AG20443 (cell line): ENCODE measurements around the gene GUCA1A.
"Not testable (repeated sequence)": the region's sequence is repeated elsewhere in the genome, so short reads cannot be mapped to it uniquely, and the experiment has no call there.

Experiments used
- DNase-seq: peaks from one replicate; pipeline ENCODE4 v3.0.0; 2012; ENCODE audit warnings: low spot score, mixed read lengths

GUCA1A gene

DNA sequence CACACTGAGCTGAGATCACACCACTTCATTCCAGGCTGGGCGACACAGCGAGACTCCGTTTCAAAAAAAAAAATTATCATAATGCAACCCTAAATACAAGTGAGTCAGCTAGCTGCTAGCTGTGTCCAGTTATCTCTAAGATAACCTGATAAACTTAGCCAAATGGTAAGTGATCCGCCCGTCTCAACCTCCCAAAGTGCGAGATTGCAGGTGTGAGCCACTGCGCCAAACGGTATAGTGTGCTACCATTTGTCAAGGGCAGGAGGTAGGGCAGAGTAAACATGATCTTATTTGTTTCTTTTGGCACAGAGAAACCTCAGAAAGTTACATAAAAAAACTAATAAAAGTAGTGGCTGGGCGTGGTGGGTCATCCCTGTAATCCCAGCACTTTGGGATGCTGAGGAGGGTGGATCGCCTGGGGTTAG lies 26.0 kb upstream of the GUCA1A start:
- DNase-seq = no peak

DNA sequence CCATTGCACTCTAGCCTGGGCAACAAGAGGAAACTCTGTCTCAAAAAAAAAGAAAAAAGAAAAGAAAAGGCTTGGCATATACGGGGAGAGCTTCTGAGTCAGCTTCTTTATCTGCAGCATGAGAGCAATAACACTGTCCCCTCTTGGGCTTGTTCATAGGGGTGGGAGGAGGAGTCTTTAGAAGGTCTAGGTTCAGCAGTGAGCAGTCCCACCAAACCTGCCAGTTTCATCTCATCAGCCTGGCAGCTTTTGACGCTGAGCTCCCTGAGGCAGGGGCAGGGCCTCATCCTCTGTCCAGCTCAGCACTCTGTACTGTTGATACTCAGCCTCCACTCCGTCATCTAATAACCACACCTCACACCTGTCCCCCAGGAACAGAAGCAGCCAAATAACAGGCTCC lies 25.1 kb upstream of the GUCA1A start:
- DNase-seq = no peak

DNA sequence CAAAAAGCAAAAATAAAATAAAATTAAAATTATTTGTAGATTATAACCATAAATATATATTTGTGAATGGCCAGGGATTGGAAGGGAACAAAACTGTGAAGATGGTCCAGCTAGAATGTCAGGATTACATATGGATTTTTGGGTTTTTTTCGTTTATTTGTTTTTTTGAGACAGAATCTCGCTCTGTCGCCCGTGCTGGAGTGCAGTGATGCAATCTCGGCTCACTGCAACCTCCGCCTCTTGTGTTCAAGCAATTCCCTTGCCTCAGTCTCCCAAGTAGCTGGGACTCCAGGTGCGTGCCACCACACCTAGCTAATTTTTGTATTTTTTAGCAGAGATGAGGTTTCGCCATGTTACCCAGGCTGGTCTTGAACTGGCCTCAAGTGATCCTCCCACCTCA lies 22.9 kb upstream of the GUCA1A start:
- no peak for DNase-seq

DNA sequence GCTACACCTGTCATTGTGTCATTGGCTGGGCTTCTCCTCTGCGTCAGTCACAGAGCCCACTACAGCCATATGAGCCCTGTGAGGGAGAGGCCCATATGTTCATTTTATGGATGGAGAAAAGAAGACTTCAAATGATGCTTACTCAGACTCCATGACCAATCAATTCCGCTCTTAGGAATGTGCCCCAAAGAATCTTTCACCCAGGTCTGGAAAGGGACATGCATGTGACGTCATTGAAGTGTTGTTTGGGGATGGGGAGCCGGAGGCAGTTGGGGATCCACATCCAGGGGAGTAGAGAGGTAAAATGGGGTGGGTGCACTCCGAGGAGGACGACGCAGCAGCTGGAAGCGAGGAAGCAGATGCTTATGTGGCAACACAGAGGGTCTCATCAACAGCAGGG lies 21.1 kb upstream of the GUCA1A start:
- no peak for DNase-seq

DNA sequence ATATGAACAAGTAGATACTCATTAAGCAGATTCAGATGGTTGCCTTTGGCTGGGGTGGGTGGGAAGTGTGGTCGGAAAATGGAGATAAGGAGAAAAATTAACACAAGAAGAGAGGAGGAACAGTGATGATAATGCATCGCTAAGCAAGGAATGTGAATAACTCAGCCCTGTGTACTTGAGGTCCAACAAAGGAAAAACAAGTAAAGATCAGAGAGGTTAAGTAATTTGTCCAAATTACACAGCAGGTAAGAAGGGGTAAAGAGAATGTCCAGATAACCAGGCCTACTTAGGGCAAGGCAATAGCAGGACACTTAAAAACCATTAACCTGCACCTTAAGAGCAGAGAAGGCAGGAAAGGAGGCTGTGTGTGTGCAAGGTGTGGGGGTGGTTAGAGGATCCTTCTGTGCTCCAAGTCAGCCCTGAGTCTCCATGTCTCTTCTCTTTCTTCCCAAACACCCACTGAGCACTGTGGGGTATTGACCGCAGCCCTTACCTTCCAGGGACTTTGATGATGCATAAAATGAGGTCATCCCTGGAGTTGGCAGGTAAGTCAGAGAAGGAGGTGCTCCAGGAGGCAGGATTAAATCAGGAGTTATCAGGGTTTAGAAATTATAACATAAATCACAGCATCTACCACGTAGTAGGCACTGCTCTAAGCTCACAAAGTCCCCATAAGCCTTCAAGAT lies 20.5 kb upstream of the GUCA1A start:
- not testable (repeated sequence) for DNase-seq

DNA sequence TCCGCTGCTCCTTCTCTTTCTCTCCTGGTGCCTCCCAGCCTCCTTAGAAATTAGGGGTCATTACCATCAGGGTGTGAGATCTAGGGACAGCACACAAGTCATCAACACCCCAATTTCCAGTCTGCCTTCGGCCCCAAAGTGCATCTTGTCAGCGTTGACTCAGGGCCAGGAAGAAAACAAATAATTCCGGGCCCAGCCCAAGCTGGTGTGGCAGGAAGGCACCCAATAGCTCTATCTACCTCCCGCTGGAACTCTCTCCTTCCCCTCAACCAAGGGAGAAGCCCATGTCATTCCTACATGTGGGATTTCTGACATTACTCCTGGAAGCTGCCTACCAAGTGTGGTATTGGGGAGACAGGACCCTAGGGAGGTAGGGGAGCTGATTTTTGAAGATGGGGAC lies 19.2 kb upstream of the GUCA1A start:
- no peak for DNase-seq

DNA sequence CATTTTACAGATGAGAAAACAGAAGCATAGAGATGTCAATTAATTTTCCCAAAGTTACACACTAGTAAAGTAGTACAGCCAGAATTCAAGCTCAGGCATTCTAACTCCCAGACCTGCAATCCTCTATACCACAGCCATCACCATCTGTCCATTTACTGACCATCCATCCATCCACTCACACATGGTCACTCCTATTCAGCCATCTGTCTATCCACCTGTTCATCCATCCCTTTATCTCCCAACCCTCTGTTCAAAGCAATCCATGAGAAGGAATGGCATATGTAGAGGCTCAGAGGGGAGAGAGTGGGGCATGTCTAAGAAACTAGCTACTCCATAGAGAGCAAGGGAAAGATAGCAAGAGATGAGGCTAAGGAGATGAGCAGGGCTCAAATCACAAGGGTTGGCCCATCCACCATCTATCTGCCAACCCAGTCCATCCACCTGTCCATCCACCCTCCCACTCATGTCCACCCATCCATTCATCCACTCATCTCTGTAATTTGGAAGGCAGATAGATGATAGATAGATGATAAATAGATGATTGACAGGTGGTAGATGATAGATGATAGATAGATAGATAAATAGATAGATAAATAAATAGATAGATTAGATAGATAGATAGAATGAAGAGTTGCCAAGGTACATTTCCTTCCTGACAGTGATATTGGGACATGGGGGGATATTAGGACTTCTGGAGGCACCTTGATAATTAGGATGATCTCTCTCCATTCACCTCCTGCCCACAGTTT lies 18.5 kb upstream of the GUCA1A start:
- no peak for DNase-seq

DNA sequence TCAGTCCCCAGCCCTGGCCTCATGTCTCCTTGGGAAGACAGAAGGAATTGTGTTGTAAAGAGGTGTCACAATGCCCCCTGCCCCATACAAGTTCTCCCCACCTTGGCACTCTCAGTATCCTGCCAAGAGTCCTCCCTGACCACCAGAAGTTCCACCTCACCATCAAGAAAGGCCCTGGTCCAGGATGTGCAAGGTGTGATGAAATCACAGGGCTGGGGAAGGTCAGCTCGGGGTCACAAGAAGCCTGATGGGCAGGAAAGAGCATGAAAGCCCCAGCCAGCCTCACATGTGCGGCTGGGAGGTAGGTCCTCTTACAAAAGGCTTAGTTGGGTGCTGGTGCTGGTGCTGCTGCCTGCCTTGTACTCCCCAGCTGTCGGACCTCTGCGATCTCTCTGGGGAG lies 17.9 kb upstream of the GUCA1A start:
- no peak for DNase-seq

DNA sequence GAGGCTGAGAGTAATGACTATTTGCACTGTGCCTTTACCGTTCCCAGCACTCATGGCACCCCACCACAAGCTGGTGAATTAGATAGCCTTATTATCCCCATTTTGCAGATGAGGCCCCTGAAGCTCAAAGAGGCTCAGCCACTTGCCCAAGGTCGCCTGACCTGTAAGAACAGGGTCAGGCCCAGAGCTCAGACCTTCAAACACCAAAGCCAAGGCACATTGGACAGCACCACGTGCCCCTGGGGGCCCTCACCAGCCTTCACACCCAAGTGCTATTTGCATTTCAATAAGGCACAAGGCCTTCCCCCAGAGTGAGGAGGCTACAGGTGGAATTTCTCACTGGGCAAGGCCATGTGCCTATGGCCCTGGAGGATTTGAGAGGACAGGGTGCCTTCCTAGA lies 16.5 kb upstream of the GUCA1A start:
- no peak for DNase-seq

DNA sequence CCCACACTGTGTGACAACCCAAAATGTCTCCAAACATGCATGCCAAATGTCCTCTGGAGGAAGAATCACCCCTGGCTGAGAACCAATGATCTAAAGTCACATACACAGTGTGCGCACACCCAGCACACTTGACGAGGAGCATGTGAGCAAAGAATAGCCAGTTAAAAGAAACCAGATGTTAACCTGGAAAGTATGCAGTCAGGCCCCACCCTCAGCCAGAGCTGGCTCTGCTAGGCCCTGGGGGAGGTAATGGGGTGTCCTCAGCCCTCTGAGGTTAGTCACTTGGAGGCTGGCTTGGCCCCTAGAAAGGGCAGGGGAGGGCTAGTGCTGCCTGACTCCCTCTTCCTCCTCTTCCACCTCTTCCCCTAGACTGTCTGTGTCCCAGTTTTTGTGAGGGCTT lies 15.2 kb upstream of the GUCA1A start:
- peak; percentile 80 for DNase-seq

DNA sequence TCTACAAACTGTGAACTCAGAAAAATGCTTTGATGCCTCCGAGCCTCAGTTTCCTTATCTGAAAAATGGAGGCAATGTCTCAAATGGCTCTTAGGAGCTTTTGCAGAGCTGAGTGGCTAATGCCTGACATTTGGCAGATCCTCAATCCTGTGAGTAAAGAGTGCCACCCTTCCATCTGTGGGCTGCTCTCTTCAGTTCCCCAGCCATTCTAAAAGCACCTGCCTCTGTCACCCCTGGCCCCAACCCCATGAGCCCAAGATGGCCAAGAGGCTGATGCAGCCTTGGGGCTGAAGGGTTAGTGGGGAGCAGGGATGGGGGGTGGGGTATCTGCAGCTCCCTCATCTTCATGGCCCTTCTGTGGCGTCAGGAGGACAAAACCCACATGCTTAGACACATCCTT lies 14.5 kb upstream of the GUCA1A start:
- no peak for DNase-seq

DNA sequence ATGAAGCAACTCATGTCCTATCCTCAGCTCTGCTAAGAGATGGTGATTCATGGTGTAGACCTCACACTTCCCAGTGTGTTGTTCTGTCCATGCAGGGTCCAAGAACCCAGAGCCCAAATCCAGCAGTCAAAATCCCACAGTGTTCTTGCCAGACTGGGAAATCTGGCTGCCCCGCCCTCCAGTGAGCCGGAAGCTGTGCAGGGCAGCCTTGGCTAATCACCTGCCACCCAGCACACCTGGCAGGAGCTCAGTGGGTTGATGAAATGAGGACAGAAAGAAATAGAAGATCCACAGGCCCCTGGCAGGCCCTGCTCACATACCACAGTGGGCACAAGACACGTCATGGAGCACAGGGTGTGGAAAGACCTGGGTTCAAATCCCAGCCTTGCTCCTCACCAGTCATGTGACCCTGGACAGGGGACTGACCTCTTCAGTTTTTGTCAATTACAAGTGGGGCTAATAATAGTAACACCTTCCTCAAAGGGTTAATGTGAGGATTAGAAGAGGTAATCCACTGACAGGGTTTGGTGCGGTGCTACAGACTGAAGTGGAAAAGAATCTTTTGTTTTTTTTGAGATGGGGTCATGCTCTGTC lies 13.6 kb upstream of the GUCA1A start:
- no peak for DNase-seq

DNA sequence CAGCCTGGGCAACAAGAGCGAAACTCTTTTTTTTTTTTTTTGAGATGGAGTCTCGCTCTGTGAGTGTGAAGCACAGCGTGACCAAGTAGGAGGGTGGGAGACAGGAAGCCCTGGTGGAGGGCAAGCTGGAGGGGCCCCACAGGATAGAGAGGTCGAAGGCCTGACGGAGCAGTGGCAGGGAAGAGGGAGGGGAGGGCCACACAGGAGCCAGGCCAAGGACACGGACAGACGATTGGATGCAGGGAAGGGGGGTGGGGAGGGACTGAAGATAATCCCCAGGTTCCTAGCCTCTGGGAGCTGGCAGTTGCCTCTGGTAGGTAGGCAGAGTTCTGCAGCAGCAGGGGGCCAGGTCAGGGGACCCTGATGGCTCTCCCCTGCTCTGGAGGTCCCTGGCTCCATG lies 10.8 kb upstream of the GUCA1A start:
- DNase-seq = no peak

DNA sequence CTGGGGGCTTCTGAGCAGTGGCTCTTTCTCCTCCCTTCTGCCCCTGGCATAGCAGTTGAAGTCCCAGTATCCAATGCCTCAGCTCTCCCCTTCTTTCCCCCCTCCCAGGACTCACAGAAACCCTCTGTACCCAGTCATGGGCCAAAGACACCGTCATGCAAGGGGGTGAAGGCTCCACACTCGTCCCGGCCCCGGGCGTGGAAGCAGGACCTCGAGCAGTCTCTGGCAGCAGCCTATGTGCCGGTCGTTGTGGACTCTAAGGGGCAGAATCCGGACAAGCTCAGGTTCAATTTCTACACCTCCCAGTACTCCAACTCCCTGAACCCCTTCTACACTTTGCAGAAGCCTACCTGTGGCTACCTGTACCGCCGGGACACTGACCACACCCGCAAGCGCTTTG lies 10.4 kb upstream of the GUCA1A start:
- no peak for DNase-seq

DNA sequence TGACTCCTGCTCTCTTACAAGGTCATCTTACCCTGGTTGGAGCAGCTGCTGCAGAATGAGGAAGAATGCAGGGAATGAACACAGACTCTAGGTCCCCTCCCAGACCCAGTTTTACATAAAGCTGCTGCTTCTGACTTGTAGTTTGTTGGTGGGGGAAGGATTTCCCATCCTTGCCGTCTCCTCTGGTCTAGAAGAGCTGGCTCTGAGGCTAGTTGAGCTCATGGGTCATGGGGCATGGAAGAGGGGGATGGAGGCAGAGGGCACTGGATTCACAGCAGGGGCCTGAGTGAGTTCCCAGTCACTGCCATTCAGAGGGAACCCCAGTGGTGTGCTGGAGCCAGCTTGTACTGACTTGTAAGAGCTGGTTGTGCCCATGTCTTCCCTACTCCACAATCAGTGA lies 9.2 kb upstream of the GUCA1A start:
- DNase-seq = no peak

DNA sequence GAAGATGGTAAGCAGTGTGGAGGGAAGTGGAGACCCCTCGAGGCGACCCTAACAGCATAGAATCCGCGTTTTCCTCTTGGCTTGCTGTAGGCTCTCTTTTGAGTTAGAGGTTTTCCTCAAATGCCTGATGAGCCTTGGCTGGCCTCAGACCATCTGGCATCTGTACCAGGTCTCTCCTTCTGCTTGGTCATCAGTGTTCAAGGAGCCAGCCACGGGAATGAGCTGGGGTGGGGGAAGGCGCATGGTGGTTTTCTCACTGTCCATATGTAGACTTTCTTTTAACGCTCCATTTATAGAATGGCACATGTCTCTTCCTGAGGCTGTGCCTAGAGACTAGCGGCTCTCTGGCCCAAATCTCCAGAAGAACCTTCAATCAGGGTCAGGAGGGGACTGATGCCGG lies 8.1 kb upstream of the GUCA1A start:
- peak; percentile 43 for DNase-seq

DNA sequence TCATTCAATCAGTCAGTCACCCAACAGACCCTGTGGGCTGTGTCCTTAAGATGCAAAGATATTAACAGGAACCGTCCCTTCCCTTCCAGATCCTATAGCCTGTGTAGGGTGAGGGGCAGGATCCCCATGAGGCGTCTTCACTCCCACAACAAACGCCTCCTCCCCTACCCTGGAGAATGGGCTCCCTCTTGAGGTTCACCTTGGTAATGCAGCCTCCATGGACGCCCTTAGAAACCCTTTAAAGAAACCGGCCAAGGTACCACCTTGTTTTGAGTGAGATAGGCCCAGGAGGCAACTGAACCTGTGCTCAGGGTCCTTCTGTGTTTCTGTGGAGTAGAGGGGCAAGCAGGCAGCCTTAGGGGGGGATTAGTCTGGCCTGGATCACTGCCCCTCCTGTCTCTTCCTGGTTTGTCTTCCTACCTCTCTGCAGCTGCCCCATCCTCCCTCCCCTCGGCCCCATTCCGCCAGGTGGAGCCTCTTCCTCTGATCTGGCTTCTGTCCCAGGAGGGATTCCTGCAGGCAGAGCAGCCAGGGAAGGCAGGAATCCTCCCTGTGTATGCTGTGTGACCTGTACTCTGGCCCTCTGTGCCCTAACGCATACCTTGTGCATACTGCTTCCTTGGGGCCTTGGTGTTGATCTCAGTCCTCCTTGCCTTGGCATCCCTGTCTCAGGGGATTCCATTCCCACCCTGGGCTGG lies 6.6 kb upstream of the GUCA1A start:
- peak; percentile 91 for DNase-seq

DNA sequence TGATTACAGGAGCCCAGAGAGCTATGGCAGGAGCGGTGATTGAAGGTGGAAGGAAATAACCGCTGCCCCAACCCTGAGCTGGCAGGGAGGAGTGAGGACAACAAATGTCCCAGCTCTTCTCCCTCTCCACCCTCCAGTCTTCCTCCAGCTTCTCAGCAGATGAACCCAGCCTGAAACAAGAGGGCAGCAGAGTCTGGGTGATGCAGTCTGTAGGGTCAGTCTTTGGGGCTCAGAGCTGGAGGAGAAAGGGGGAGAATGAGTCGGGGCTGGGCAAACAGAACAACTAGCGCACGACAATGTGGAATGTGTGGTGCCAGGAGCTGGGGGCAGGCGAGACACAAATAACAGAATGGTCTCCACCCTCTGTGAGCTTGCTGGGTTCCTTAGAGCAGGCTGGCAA lies 4.5 kb upstream of the GUCA1A start:
- DNase-seq = no peak

DNA sequence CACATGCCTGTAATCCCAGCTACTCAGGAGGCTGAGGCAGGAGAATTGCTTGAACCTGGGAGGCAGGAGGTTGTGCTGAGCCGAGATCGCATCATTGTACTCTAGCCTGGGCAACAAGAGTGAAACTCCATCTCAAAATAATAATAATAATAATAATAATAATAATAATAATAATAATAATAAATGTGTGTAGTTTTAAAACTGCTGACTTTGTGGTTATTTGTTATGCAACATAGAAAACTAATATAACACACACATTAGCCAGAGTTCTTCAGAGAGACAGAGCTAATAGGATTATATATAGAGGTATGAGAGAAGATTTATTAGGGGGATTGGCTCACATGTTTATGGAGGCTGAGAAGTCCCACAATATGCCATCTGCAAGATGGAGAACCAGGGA lies 3.4 kb upstream of the GUCA1A start:
- not testable (repeated sequence) for DNase-seq

DNA sequence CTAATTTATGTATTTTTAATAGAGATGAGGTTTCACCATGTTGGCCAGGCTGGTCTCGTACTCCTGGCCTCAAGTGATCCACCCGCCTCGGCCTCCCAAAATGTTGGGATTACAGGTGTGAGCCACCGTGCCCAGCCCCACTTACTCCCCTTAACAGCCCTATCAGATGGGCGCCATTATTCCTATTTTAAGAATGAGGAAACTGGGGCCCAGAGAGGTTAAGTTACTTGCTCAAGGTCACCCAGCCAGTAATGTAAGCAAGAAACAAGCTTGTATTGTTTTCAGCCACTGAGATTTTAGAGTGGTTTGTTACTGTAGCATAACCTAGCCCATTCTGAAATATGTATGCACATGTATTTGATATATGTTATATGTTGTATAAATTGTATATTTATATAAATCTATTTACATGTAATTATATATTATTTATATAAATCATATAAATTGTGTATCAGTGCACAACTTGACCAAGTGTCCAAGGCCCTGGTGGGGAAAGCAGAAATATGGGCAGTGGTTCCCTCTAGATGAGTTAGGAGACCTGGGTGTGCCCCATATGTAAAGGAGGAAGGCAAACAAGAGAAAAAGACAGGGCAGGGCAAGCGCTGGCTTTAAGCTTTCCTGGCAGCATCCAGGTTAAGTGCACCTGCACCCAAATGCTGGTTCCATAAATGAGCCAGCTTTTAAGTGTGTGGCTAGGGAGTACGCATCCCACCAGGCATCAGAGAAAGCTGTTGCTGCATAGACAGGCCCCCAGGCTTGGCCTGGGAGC lies 1.2 kb upstream of the GUCA1A start:
- no peak for DNase-seq

DNA sequence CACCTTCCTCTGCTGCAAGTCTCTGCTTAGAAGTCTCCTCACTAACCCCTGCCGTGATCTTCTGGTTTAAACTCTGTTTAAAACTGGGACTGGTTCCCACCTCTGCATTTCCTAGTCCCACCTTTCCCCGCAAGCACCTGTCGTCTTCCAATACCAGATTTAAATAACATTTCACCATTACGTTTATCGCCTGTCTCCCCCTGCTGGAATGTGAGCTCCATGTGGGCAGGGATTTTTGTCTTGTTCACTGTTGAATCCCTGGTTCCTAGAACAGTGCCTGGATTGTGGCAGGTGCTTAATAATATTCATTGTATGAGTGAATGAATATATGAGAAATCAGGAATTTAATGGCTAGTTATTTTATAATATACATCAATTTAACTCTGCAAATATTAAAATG lies 2.7 kb downstream of the GUCA1A start:
- no peak for DNase-seq

DNA sequence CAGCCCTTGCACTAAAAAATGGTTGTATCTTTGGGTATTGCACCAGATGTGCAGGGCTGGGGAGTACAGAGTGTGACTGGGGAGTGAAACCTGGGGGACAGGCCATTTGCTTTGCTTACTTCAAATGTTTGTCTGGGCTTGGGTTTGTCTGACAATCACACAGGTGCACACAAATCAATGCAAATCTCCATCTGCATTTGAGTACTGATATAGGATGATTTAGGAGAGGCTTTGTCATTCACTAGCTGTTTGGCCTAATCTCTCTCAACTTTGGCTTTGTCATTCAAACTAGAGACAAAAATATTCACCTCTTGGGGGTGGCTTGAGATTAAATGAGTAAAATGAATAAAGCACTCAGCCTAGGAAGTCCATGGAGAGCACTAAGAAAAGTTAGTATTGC lies 3.8 kb downstream of the GUCA1A start:
- DNase-seq = no peak
